KMS-11 (cell line): ENCODE measurements around the gene ANKRD27.

Experiments used
- H2AFZ ChIP-seq: fragments of 200-600 bp; sonication (generic); 2 replicates; pipeline ENCODE4 v1.6.1; 2016; ENCODE audit warnings: antibody characterized with exemption, mixed run types, low read depth
- H3K27ac ChIP-seq: fragments of 200-600 bp; sonication (generic); 2 replicates; pipeline ENCODE4 v1.6.1; 2016; ENCODE audit warnings: mild to moderate bottlenecking, mixed run types
- H3K27me3 ChIP-seq: fragments of 200-600 bp; sonication (generic); 2 replicates; pipeline ENCODE4 v1.6.1; 2017; ENCODE audit warnings: mild to moderate bottlenecking, low read depth, mixed run types, moderate library complexity; ENCODE audit not compliant: insufficient read depth
- H3K36me3 ChIP-seq: fragments of 200-600 bp; sonication (generic); 2 replicates; pipeline ENCODE4 v1.6.1; 2017; ENCODE audit warnings: mild to moderate bottlenecking, mixed run types; ENCODE audit not compliant: insufficient read depth
- H3K4me1 ChIP-seq: fragments of 200-600 bp; sonication (generic); 2 replicates; pipeline ENCODE4 v1.6.1; 2016; ENCODE audit warnings: mild to moderate bottlenecking, low read depth, mixed run types; ENCODE audit not compliant: poor library complexity, severe bottlenecking
- H3K4me2 ChIP-seq: fragments of 200-600 bp; sonication (generic); 2 replicates; pipeline ENCODE4 v1.7.0; 2016; ENCODE audit warnings: mild to moderate bottlenecking, mixed run types
- H3K4me3 ChIP-seq: fragments of 200-600 bp; sonication (generic); IDR thresholded peaks from 2 replicates; pipeline ENCODE4 v1.6.1; 2017; ENCODE audit warnings: low read depth, low read length, mixed read lengths; ENCODE audit not compliant: insufficient read depth
- H3K79me2 ChIP-seq: fragments of 200-600 bp; sonication (generic); 2 replicates; pipeline ENCODE4 v1.6.1; 2016; ENCODE audit warnings: low read depth, mixed run types; ENCODE audit not compliant: insufficient read depth
- H3K9ac ChIP-seq: fragments of 200-600 bp; sonication (generic); 2 replicates; pipeline ENCODE4 v1.6.1; 2016; ENCODE audit warnings: mild to moderate bottlenecking, mixed run types
- H4K20me1 ChIP-seq: fragments of 200-600 bp; sonication (generic); 2 replicates; pipeline ENCODE4 v1.6.1; 2016; ENCODE audit warnings: mild to moderate bottlenecking, mixed run types; ENCODE audit not compliant: insufficient read depth
- TF ChIP-seq, protein P1 (sequence below): fragments of 200-600 bp; sonication (generic); conservative IDR thresholded peaks from 2 replicates; pipeline ENCODE4 v1.6.1; 2017; ENCODE audit warnings: low read depth, mild to moderate bottlenecking, antibody characterized with exemption, low read length, moderate library complexity, mixed read lengths

The ANKRD27 gene

DNA sequence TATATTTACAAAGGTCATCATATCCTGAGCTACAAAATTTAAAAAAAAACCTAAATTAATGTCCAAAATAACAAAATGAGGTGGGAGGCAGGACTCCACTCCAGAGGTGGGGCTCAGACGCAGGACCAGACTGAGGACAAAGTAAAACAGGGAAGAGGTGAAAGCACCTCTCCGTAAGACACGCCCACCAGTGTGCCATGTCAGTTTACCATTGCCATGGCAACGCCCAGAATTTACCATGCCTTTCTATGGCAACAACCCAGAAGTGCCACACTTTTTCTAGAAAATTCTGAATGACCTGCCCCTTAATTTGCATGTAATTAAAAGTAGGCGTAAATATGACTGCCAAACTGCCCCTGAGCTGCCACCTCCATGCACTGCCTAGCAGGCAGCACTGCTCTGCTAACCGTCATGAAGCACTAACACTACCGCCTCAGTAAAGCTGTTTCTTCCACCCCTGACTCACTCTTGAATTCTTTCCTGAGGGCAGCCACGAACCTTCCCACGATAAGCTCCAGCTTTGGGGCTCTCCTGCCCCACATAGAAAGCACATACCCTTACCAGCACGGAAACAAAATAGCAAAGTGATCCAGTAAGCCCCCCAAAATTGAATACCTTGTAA is 116.3 kb downstream of the ANKRD27 start:
- no peak overlapping the region for H3K4me2 ChIP-seq
- no peak overlapping the region for H2AFZ ChIP-seq

DNA sequence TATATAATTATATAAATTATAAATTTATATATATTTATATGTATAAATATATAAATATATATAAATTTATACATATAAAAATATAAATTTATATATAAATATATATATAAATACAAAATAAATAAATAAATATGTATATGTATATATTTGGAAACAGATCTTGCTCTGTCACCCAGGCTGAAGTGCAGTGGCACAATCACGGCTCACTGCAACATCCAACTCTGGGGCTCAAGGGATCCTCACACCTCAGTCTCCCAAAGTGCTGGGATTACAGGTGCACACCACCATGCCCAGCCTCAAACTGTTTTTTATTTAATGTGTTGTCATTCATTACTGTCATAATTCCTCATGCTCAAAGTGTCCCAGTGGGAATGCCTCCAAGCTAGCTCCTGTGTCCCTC is 119.2 kb downstream of the ANKRD27 start:
- no peak overlapping the region for H3K27ac ChIP-seq
- H3K9ac ChIP-seq = no peak overlapping the region
- TF ChIP-seq, protein P1, sequence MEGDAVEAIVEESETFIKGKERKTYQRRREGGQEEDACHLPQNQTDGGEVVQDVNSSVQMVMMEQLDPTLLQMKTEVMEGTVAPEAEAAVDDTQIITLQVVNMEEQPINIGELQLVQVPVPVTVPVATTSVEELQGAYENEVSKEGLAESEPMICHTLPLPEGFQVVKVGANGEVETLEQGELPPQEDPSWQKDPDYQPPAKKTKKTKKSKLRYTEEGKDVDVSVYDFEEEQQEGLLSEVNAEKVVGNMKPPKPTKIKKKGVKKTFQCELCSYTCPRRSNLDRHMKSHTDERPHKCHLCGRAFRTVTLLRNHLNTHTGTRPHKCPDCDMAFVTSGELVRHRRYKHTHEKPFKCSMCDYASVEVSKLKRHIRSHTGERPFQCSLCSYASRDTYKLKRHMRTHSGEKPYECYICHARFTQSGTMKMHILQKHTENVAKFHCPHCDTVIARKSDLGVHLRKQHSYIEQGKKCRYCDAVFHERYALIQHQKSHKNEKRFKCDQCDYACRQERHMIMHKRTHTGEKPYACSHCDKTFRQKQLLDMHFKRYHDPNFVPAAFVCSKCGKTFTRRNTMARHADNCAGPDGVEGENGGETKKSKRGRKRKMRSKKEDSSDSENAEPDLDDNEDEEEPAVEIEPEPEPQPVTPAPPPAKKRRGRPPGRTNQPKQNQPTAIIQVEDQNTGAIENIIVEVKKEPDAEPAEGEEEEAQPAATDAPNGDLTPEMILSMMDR = no peak
- H3K4me3 ChIP-seq = no peak overlapping the region
- H3K36me3 ChIP-seq = no peaks in the 10 kb centered on the region
- H3K79me2 ChIP-seq = no peaks in the 10 kb centered on the region
- no peaks in the 10 kb centered on the region for H3K4me1 ChIP-seq
- no peak overlapping the region for H2AFZ ChIP-seq
- no peak overlapping the region for H3K4me2 ChIP-seq
- no peaks in the 10 kb centered on the region for H3K27me3 ChIP-seq
- H4K20me1 ChIP-seq = no peaks in the 10 kb centered on the region

More for the DNA sequence above, 116.3 kb downstream of the ANKRD27 start:
- H3K4me3 ChIP-seq = no peak overlapping the region
- TF ChIP-seq, protein P1 = no peak
- H4K20me1 ChIP-seq = no peaks in the 10 kb centered on the region
- H3K79me2 ChIP-seq = no peaks in the 10 kb centered on the region
- H3K4me1 ChIP-seq = no peaks in the 10 kb centered on the region
- H3K27ac ChIP-seq = no peak overlapping the region
- no peaks in the 10 kb centered on the region for H3K36me3 ChIP-seq
- H3K27me3 ChIP-seq = no peaks in the 10 kb centered on the region
- no peak overlapping the region for H3K9ac ChIP-seq

DNA sequence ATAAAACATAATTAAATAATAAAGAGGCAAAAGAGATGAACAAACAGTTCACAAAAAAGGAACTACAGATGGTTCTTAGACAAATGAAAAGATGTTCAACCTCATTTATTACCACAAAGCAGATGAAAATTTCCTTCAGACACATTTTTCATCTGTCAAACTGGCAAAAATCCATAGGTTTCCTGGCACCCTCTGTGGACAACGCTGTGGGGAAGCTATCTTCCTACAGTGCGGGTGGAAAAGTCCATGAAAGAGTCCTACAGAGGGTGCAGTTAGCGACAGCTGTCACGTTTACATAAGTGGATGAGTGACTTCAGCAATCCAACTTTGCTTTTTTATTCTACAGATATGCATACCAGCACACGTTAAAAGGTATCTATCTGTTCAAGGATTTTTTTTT is 124.3 kb downstream of the ANKRD27 start:
- H3K4me3 ChIP-seq = no peak overlapping the region
- no peak overlapping the region for H3K9ac ChIP-seq
- H4K20me1 ChIP-seq = no peaks in the 10 kb centered on the region
- no peaks in the 10 kb centered on the region for H3K79me2 ChIP-seq
- H3K4me1 ChIP-seq = no peaks in the 10 kb centered on the region
- no peaks in the 10 kb centered on the region for H3K36me3 ChIP-seq
- no peak overlapping the region for H3K4me2 ChIP-seq
- H3K27me3 ChIP-seq = no peaks in the 10 kb centered on the region
- TF ChIP-seq, protein P1 = no peak
- H2AFZ ChIP-seq = no peak overlapping the region
- no peak overlapping the region for H3K27ac ChIP-seq
